Endothelial cell of umbilical vein (primary cell): Measurements from ENCODE around the gene CRYBG2. TPM values are rescaled to one million over a fixed set of nuclear protein-coding genes. Genes with fewer than 3 reads are reported as not detected.

Experiments
- BruUV-seq: library from RNA; stranded (reverse); fragments of 400-500 nt; replicated peaks from 2 replicates; lab custom pipeline; 2021; lab: Mats Ljungman, UMichigan
- CTCF ChIA-PET: fragments of 300-600, 350-600 bp; sonication (Branson Sonifier 250); formaldehyde crosslinking; loops from one replicate; lab custom pipeline; 2021; ENCODE audit warnings: antibody characterized with exemption, inconsistent platforms; lab: Charles Lee
- POLR2A ChIA-PET: fragments of 300-600, 350-600 bp; sonication (Branson Sonifier 250); formaldehyde crosslinking; loops from one replicate; lab custom pipeline; 2021; ENCODE audit warnings: antibody characterized with exemption, inconsistent platforms; lab: Charles Lee
- DNase-seq: peaks from one replicate; pipeline ENCODE4 v3.0.0-alpha.2; 2011; ENCODE audit warnings: low read depth, low spot score
- FAIRE-seq: peaks from 2 replicates; lab custom pipeline; 2011; peaks lifted over from hg19 to GRCh38; lab: Jason Lieb, UNC
- H2AFZ ChIP-seq: 2 replicates; pipeline ENCODE4 v1.6.0; 2012; ENCODE audit warnings: low read depth, low read length, control low read depth, inconsistent platforms
- H3K27ac ChIP-seq: 2 replicates; pipeline ENCODE4 v1.5.1; 2011; ENCODE audit warnings: low read depth, mild to moderate bottlenecking, control low read depth, low read length, moderate library complexity; ENCODE audit not compliant: insufficient read depth
- H3K27me3 ChIP-seq, 2 experiments: 2 replicates each; pipeline versions ENCODE4 v1.6.0 to v1.6.1; 2011; ENCODE audit warnings: low read length in 2 of 2, mixed read lengths in 1 of 2; ENCODE audit not compliant: control insufficient read depth in 2 of 2, insufficient read depth in 2 of 2
- H3K36me3 ChIP-seq, 2 experiments: 2 replicates in 1 of 2; 3 replicates in 1 of 2; pipeline ENCODE4 v1.5.1; 2011; ENCODE audit warnings: low read length in 2 of 2, mild to moderate bottlenecking in 1 of 2, moderate library complexity in 1 of 2; ENCODE audit not compliant: control insufficient read depth in 2 of 2, insufficient read depth in 2 of 2; ENCODE audit errors: extremely low read depth in 1 of 2
- H3K4me1 ChIP-seq: 3 replicates; pipeline ENCODE4 v1.5.1; 2011; ENCODE audit warnings: mild to moderate bottlenecking, low read length; ENCODE audit not compliant: control insufficient read depth, insufficient read depth; ENCODE audit errors: extremely low read depth
- H3K4me2 ChIP-seq: 2 replicates; pipeline ENCODE4 v1.6.1; 2011; ENCODE audit warnings: low read length, control low read depth, mixed read lengths; ENCODE audit not compliant: insufficient read depth
- H3K4me3 ChIP-seq, 3 experiments: fragments of 200-600 bp in 1 of 3; sonication (generic), shearing (Covaris generic) in 1 of 3; replicated peaks in 1 of 3; 2 replicates each; pipeline ENCODE4 v1.5.1; 2011 to 2016; ENCODE audit warnings: control low read depth in 3 of 3, low read length in 3 of 3, mild to moderate bottlenecking in 2 of 3, inconsistent platforms in 1 of 3, low read depth in 1 of 3, moderate library complexity in 1 of 3; ENCODE audit not compliant: insufficient read depth in 1 of 3
- H3K79me2 ChIP-seq: 2 replicates; pipeline ENCODE4 v1.6.0; 2012; ENCODE audit warnings: low read length, inconsistent platforms; ENCODE audit not compliant: control insufficient read depth, insufficient read depth
- H3K9ac ChIP-seq: replicated peaks from 2 replicates; pipeline ENCODE3; 2011; ENCODE audit warnings: low read length, control low read depth; ENCODE audit not compliant: insufficient read depth; ENCODE audit errors: extremely low read depth
- H3K9me1 ChIP-seq: replicated peaks from 3 replicates; pipeline ENCODE4 v1.6.0; 2011; ENCODE audit warnings: mild to moderate bottlenecking, low read length; ENCODE audit not compliant: control insufficient read depth, insufficient read depth; ENCODE audit errors: extremely low read depth
- H3K9me3 ChIP-seq: replicated peaks from 2 replicates; pipeline ENCODE4 v1.5.1; 2012; ENCODE audit warnings: low read length, inconsistent platforms; ENCODE audit not compliant: control insufficient read depth, insufficient read depth
- H4K20me1 ChIP-seq: replicated peaks from 2 replicates; pipeline ENCODE3; 2011; ENCODE audit warnings: mild to moderate bottlenecking, low read length; ENCODE audit not compliant: control insufficient read depth, insufficient read depth; ENCODE audit errors: extremely low read depth
- CTCF ChIP-seq, 2 donors: IDR thresholded peaks; 1 replicate in 1 of 2; 2 replicates in 1 of 2; pipeline ENCODE4 v1.5.1; 2011; ENCODE audit warnings: low read length in 2 of 2, mild to moderate bottlenecking in 2 of 2, moderate library complexity in 2 of 2, control low read depth in 1 of 2, inconsistent platforms in 1 of 2, low read depth in 1 of 2; ENCODE audit not compliant: insufficient read depth in 1 of 2; ENCODE audit errors: extremely low read depth in 1 of 2
- EZH2 ChIP-seq: IDR thresholded peaks from 2 replicates; pipeline ENCODE4 v1.6.1; 2012; ENCODE audit warnings: borderline replicate concordance, low read depth, mild to moderate bottlenecking, moderate library complexity, low read length, inconsistent platforms; ENCODE audit not compliant: severe bottlenecking
- FOS ChIP-seq: IDR thresholded peaks from 2 replicates; pipeline ENCODE4 v1.6.1; 2011; ENCODE audit warnings: mild to moderate bottlenecking, low read length, moderate library complexity, borderline replicate concordance; ENCODE audit not compliant: insufficient read depth
- GATA2 ChIP-seq: IDR thresholded peaks from 2 replicates; pipeline ENCODE4 v1.7.0; 2011; ENCODE audit warnings: low read depth, mild to moderate bottlenecking, moderate library complexity, mixed read lengths, low read length; ENCODE audit not compliant: insufficient read length, insufficient read depth
- JUN ChIP-seq: IDR thresholded peaks from 2 replicates; pipeline ENCODE4 v1.6.1; 2011; ENCODE audit warnings: borderline replicate concordance, low read depth; ENCODE audit not compliant: insufficient read length, insufficient read depth
- MAX ChIP-seq: IDR thresholded peaks from 2 replicates; pipeline ENCODE4 v1.6.1; 2011; ENCODE audit not compliant: insufficient read depth, insufficient read length
- MYC ChIP-seq: IDR thresholded peaks from one replicate; pipeline ENCODE4 v1.6.1; 2011; ENCODE audit warnings: mild to moderate bottlenecking, low read depth, low read length
- POLR2A ChIP-seq: IDR thresholded peaks from 2 replicates; pipeline ENCODE4 v1.6.1; 2012; ENCODE audit warnings: low read depth, mild to moderate bottlenecking, control low read depth, low read length
- POLR2AphosphoS5 ChIP-seq: IDR thresholded peaks from 2 replicates; pipeline ENCODE4 v1.6.1; 2012; ENCODE audit warnings: low read depth, mild to moderate bottlenecking, control low read depth, low read length, moderate library complexity; ENCODE audit not compliant: insufficient read depth
- dilution Hi-C: fragments of 300-500 bp; cut with MboI; formaldehyde crosslinking; loops from one replicate; pipeline ENCODE4 v1.15.0; 2019; ENCODE audit warnings: low sequenced_read_pairs; ENCODE audit not compliant: extremely low pct_ligation_motif_present
- intact Hi-C: fragments of 100-400 bp; cut with micrococcal nuclease; formaldehyde crosslinking; loops from one replicate; pipeline ENCODE4 v1.10.0; 2022
- polyA plus RNA-seq, 4 experiments: library from polyadenylated mRNA; depleted of rRNA in 3 of 4; stranded (reverse) in 3 of 4; unstranded in 1 of 4; fragments of >200 nt; gene quantifications; 2 replicates each; pipeline versions ENCODE4 v1.2.1 to v1.2.3, GENCODE V29; 2011 to 2012; ENCODE audit warnings: missing spikeins in 1 of 4
- total RNA-seq: library from RNA; stranded (reverse); gene quantifications from 2 replicates; pipeline ENCODE4 v1.2.3, GENCODE V29; 2021

CRYBG2 gene
- total and polyA plus RNA-seq, 2 donors (not counting 3 experiments of a cell fraction or from before 2014, with no cell fraction given): not detected

GRCh38 chr1:26315874-26316850 lies 37.8 kb downstream of the CRYBG2 start:
- no peaks in the 10 kb centered on the region for H3K9me3 ChIP-seq
- H2AFZ ChIP-seq: no peak overlapping the region
- BruUV-seq: no TSS peak
- no peaks in the 10 kb centered on the region for H3K79me2 ChIP-seq
- H4K20me1 ChIP-seq: no peaks in the 10 kb centered on the region
- H3K27me3 ChIP-seq: peaks cover 2 to 7% of the 10 kb centered on the region in 2 experiments
- H3K4me2 ChIP-seq: no peak overlapping the region
- no peak for FAIRE-seq
- no peak for DNase-seq
- POLR2A ChIA-PET: no interaction called here
- CTCF ChIA-PET: interaction anchor here (0.6 to 7.4 kb wide), 5 partner anchors 11 to 147 kb away, joined by 3 to 132 read pairs (median 3); partner anchors contain the start of genes SH3BGRL3 and ZNF593
- H3K27ac ChIP-seq: no peak overlapping the region
- H3K9me1 ChIP-seq: no peaks in the 10 kb centered on the region
- no peak overlapping the region for H3K4me3 ChIP-seq
- TF ChIP-seq EZH2 (no peak), POLR2A (no peak), POLR2AphosphoS5 (no peak), GATA2 (no peak), FOS (no peak), MAX (no peak), MYC (no peak), CTCF (IDR thresholded peaks at IDR 0.05; ENCODE audit: extremely low read depth in 1 of 2, insufficient read depth in 1 of 2, low read depth in 1 of 2, low read length in 2 of 2) (no peak), JUN (no peak)
- no peak overlapping the region for H3K9ac ChIP-seq
- intact Hi-C loops: no loop called here
- H3K36me3 ChIP-seq: no peaks in the 10 kb centered on the region
- no peaks in the 10 kb centered on the region for H3K4me1 ChIP-seq
- dilution Hi-C loops: no loop called here
